T47D (cell line): ENCODE results near the gene VCP.

Experiments
- DNase-seq, 2 experiments: peaks; one replicate each; pipeline versions ENCODE4 v3.0.0 to v3.0.0-alpha.2; 2011 to 2012; ENCODE audit warnings: low read depth in 1 of 2, low spot score in 1 of 2
- JUND ChIP-seq: IDR thresholded peaks from 2 replicates; pipeline ENCODE4 v1.6.1; 2012; ENCODE audit warnings: low read depth
- in situ Hi-C: cut with HindIII; loops from 2 replicates; pipeline ENCODE4 v1.10.0; 2016; ENCODE audit warnings: low sequenced_read_pairs, low pct_unique_long_range_greater_than_20kb

The VCP gene

GRCh38 chr9:35071814-35072460 lies 488 bp downstream of the VCP start:
- TF ChIP-seq JUND, result no peak
- in situ Hi-C loops, result no loop called here
- peak; percentile 53 to 82 for DNase-seq

DNA sequence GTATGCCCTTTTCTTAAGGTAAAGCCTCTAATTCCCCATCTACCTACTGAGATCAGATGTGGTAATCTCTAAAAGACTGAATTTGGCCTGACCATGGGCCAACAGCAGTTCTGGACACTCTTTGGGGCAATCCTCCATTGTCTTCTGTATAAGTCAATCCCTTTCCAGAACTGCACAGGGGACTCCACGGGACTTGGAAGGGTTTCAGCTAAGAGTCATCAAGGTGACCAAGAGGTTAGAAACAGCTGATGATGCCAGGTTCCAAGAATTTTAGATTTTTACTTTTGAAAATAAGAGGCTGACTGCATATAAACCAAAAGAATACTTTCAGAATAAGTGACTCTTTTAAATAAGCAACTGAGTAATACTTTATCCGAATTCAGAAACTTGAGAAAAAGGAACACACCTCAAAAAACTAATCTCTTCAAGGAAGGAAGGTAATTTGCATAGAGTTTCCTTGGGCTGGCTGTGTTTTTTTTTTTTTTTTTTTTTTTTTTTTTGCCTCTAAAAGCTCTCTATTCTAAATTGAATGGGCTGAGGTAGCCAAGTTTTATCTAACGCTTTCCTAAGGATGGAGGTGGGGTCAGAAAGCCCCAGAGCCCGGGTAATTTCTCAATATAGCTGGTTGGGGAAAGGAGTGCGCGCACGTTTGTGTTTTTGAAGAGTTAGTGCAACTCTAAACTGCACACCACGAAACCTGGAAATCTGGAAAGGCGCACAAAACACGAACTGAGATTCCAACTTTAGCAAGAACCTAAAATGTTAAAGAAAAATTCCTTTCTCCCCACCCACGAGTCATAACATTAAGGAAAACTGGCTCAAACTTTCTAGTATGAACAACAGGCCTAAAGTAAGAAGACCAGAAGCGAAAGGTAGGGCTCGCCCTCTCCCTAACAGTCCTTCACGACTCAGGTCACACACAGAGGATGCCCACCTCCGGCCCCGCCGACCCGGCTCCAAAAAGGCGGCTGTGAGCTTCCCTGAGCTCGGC lies 1.3 kb downstream of the VCP start:
- in situ Hi-C loops, result no loop called here
- DNase-seq, result no peak
- TF ChIP-seq JUND, result no peak

- in situ Hi-C loops, result no loop called here
- DNase-seq, result no peak
- no peak for TF ChIP-seq JUND
These were observed 3.4 kb downstream of the VCP start for GRCh38 chr9:35069020-35069419.

DNA sequence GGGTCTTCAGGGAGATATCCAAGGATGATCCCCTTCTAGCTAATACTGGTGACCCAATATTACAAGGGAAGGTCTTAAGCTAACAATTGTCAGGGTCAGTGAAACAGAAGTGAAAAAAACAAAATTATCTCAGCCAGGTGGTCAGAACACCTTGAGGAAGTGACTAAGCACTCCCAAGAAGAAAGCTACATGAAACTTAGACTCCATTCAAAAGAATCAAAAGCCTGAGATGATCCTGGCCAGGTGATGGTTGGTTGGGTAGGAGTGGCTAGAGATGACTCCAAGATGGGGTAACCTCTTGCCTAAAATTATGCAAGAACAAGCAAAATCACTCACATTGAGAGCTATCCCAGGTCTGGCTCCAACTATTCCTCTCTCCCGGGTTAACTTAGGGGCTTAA lies 5.4 kb downstream of the VCP start:
- in situ Hi-C loops, result no loop called here
- DNase-seq, result no peak
- no peak for TF ChIP-seq JUND

- DNase-seq, result no peak
- in situ Hi-C loops, result no loop called here
- TF ChIP-seq JUND, result no peak
These were observed 11.7 kb downstream of the VCP start for GRCh38 chr9:35060548-35061207.

- in situ Hi-C loops, result no loop called here
- no peak for TF ChIP-seq JUND
These were observed 13.0 kb downstream of the VCP start for GRCh38 chr9:35059438-35059837.

GRCh38 chr9:35057271-35057620 lies 15.2 kb downstream of the VCP start:
- DNase-seq, result no peak
- in situ Hi-C loops, result no loop called here
- TF ChIP-seq JUND, result no peak

More at GRCh38 chr9:35059438-35059837, 13.0 kb downstream of the VCP start:
- DNase-seq, result no peak

DNA sequence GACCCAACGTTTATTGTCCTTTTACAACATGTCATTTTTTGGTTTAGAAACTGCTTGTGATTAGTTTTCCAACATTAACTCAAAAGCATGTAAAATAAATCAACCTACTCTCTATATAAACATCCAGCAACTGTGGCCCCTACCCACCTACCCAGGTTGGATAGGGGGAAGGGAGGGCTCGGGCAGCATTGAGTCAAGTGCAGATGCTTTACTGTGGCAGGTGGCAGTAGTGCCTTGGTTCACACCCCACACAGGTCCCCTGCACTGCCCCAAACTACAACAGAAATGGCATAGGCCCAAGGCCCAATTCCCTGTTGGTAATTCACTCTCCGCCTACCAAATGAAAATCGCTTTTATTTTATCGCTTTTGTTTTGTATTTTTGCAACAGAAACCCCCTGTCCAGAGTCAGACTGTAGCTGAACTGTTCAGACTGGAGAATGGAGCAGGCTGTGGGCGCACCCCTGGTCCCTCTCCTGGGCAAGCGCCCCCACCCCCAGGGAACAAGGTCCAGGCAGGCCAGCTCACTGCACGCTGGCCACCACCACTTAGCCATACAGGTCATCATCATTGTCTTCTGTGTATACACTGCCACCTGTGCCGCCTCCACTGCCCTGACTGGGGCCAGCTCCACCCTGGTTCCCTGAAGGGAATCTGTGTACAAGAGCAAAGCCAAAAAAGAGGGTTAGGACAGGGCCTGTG lies 15.7 kb downstream of the VCP start:
- in situ Hi-C loops, result no loop called here
- no peak for DNase-seq
- no peak for TF ChIP-seq JUND

GRCh38 chr9:35054871-35055644 lies 17.4 kb downstream of the VCP start:
- in situ Hi-C loops, result no loop called here
- no peak for TF ChIP-seq JUND
- no peak for DNase-seq

DNA sequence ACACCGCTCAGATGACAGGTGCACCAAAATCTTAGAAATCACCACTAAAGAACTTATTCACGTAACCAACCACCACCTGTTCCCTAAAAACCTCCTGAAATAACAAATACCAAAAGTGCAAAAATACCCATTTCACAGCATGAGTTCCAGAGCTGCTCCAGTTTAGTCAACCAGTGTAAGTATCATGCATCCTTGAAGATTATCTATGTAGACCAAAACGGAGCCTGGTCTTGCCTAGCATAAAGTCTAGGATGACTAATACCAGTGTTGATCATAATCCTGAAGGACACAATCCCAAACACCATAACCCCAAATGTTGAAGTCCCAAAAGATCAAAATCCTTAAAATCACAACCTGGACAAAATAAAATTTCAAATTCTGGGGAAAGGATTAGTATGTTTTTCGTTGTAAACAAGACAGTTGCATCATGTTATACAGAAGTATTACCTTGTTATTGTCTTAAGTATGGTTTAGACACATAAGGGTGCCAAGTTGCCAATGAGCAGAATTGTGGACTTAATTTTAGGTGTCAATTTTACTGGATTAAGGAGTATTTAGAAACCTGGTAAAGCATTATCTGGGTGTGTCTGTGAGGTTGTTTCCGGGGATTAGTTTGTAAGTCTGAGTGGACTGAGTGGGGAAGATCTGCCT lies 18.1 kb downstream of the VCP start:
- no peak for DNase-seq
- no peak for TF ChIP-seq JUND
- in situ Hi-C loops, result no loop called here
